Measurements from ENCODE around the gene EPN2.

- TF ChIP-seq BHLHE40 (IDR thresholded peaks at IDR 0.05; ENCODE audit: borderline replicate concordance in 1 of 2, low read depth in 2 of 2, low read length in 1 of 2) (no peak), POLR2A (IDR thresholded peaks at IDR 0.05; ENCODE audit: low read depth, low read length) (no peak), POLR2AphosphoS5 (IDR thresholded peaks at IDR 0.05; ENCODE audit: low read length) (no peak), JUND (IDR thresholded peaks at IDR 0.05; ENCODE audit: low read depth, low read length) (no peak)
These were observed 122.7 kb downstream of the EPN2 start for GRCh38 chr17:19359856-19360255.

Measured in GM12878 (cell line).